HG03457 (cell line): Measurements from ENCODE around the gene UGT1A7.
"Not testable (repeated sequence)": the region's sequence is repeated elsewhere in the genome, so short reads cannot be mapped to it uniquely, and the experiment has no call there.

Experiments used
- ATAC-seq: cut with Tn5 transposase; IDR thresholded peaks from one replicate; pipeline ENCODE4 v1.9.1; 2021; ENCODE audit warnings: moderate number of reproducible peaks; ENCODE audit not compliant: unreplicated experiment

The UGT1A7 gene

GRCh38 chr2:233681521-233682099 lies at the start of gene UGT1A7:
Gene UGT1A7, plus strand, starts transcription at chr2:233681901. Its CDS starts 37 bp downstream, at chr2:233681938.
- ATAC-seq, result no peak

DNA sequence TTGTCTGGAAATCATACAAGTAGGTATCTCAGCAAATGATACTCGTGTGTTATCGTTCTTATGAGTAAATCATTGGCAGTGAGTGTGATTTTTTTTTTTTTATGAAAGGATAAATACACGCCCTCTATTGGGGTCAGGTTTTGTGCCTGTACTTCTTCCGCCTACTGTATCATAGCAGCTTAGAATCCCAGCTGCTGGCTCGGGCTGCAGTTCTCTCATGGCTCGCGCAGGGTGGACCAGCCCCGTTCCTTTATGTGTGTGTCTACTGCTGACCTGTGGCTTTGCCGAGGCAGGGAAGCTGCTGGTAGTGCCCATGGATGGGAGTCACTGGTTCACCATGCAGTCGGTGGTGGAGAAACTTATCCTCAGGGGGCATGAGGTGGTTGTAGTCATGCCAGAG lies 45.4 kb upstream of the UGT1A7 start, which contains the start of gene UGT1A10:
TSS of gene UGT1A10 (plus strand) at position 143 of the 400 bp plus-strand sequence. CDS start at position 218, 75 bp downstream.
- ATAC-seq, result not testable (repeated sequence)

GRCh38 chr2:233638836-233639235 lies 42.9 kb upstream of the UGT1A7 start:
- no peak for ATAC-seq

- no peak for ATAC-seq
Observed at GRCh38 chr2:233639860-233640259, 41.8 kb upstream of the UGT1A7 start.

DNA sequence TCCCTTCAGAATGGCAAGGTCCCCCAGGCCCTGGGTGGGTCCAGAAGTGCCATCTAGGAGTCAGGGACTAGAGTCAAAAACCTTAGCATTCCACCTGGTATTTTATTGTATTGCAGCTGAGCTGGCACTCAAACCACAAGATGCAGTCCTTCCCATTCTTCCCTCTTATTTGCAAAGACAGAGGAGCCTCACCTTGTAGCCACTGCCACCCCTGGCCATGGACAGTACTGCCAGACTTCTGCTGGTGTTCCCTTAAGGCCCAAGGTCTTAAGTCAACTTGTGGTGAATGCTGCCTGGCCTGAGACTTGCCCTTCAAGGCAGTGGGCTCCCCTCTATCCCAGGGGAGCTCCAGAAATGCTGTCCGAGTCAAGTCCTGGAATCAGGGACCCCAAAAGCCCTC lies 38.6 kb upstream of the UGT1A7 start:
- ATAC-seq, result no peak

GRCh38 chr2:233646033-233646432 lies 35.7 kb upstream of the UGT1A7 start:
- ATAC-seq, result not testable (repeated sequence)

GRCh38 chr2:233650981-233651380 lies 30.7 kb upstream of the UGT1A7 start:
- no peak for ATAC-seq

GRCh38 chr2:233651430-233651829 lies 30.3 kb upstream of the UGT1A7 start:
- no peak for ATAC-seq

GRCh38 chr2:233654501-233654900 lies 27.2 kb upstream of the UGT1A7 start:
- ATAC-seq, result no peak

DNA sequence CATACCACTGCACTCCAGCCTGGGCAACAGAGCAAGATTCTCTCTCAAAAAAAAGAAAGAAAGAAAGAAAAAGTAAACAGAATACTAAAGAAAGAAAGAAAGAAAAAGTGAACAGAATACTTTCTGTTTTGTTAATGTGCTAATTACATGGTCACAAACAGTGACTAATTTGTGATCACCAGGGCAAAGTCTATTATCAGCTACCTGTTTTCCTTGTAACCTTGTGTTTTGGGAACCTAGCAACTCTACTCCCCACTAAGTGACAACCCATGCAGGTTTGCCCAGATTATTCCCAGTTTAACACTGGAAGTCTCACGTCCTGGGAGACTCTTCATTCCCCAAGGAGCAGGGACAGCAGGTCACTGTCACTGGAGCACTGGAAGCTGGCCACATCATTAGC lies 26.7 kb upstream of the UGT1A7 start:
- ATAC-seq, result no peak

DNA sequence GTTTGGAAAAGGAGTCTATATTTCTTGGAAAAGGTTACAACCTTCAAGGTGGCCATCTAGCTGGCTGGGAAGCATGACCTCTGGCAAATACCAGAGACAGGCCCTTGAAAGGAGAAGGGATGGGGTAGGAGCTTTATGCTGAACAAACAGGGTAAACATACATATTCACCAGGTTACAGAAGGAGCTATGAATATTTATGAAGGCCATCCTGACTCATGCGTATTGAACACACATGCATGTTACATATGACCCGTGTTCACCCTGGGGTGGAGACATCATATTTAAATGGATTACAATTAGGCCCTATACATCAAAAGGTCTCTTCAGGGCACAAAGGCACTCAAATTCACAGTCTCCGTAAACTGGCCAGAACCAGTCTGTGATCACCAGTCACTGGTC lies 25.8 kb upstream of the UGT1A7 start:
- not testable (repeated sequence) for ATAC-seq

- ATAC-seq, result no peak
Observed at GRCh38 chr2:233656443-233656842, 25.3 kb upstream of the UGT1A7 start.

GRCh38 chr2:233658610-233659009 lies 23.1 kb upstream of the UGT1A7 start:
- ATAC-seq, result no peak

GRCh38 chr2:233663911-233664310 lies 17.8 kb upstream of the UGT1A7 start:
- no peak for ATAC-seq

DNA sequence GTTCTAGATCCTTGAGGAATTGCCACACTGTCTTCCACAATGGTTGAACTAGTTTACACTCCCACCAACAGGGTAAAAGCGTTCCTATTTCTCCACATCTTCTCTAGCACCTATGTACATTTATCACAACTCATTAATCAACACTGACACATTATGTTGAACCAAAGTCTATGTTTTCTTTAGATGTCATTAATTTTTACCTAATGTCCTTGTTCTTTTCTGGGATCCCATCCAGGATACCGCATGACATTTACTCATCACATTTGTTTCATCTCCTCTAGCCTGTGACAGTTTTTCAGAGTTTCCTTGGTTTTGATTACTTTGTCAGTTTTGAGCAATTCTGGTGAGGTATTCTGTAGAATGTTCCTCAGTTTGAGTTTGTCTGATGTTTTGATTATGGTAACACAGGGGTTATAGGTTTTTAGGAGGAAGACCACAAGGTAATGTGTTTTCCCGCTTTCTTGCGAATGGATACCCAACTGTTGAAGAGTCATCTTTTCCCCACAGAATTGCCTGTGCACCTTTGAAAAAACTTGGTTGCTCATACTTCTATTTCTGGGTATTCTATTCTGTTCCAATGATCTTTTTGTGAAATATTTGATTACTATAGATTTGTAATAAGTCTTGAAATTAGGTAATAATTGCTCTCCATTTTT lies 13.0 kb upstream of the UGT1A7 start:
- no peak for ATAC-seq

GRCh38 chr2:233671290-233672161 lies 10.2 kb upstream of the UGT1A7 start, which contains the start of gene UGT1A9:
Gene UGT1A9, plus strand, starts transcription at chr2:233671898. Its CDS starts 37 bp downstream, at chr2:233671935.
- no peak for ATAC-seq

GRCh38 chr2:233672886-233673285 lies 8.8 kb upstream of the UGT1A7 start:
- no peak for ATAC-seq

- ATAC-seq, result no peak
Observed at GRCh38 chr2:233673896-233674295, 7.8 kb upstream of the UGT1A7 start.

- no peak for ATAC-seq
Observed at GRCh38 chr2:233674314-233674713, 7.4 kb upstream of the UGT1A7 start.

DNA sequence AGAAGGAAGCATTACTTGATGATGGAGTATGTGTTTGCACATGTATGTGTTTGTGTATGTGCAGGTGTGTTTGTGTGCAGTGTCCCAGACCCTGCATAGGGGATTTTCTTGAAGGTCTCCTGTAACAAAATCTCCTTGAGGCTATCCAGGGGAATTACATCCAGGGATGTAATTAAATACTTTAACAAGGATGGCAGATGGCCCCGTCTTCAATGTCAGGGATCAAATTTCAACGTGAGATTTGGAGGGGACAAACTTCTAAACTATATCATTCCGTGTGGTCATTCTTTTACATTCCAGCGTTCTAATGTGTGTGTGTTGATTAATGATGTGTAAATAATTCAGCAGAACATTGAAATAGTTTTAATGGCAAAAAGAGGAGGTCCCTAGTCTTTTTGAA lies 6.7 kb upstream of the UGT1A7 start:
- no peak for ATAC-seq

GRCh38 chr2:233676046-233676445 lies 5.7 kb upstream of the UGT1A7 start:
- no peak for ATAC-seq

DNA sequence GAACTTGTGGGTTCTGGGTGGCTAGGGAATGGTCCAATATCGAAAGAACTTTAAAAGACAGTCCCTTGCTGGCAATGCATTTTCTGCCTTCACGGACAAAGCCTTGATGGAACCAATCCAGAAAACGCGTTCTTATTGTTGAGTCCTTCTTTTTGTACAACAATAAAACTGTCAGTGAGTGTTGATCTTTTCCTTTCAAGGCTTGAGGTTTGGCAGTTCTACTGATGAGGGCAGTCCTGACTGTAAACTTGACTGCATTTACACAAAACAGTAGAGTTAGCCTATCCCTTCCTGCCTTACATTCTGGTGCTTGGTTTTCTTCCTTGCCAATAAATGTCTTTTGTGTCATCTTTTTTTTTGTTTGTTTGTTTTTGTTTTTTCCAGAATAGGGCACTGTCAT lies 2.5 kb upstream of the UGT1A7 start:
- ATAC-seq, result no peak
